AG09319 (cell line): ENCODE measurements around the gene ACVRL1.

Source experiments
- DNase-seq: peaks from one replicate; pipeline ENCODE4 v3.0.0-alpha.2; 2010; ENCODE audit warnings: low read depth; ENCODE audit errors: extremely low read depth
- TF ChIP-seq, protein P1 (sequence below): IDR thresholded peaks from 2 replicates; pipeline ENCODE4 v1.5.1; 2011; ENCODE audit warnings: low read depth, mild to moderate bottlenecking, inconsistent platforms, low read length, moderate library complexity

Gene ACVRL1

DNA sequence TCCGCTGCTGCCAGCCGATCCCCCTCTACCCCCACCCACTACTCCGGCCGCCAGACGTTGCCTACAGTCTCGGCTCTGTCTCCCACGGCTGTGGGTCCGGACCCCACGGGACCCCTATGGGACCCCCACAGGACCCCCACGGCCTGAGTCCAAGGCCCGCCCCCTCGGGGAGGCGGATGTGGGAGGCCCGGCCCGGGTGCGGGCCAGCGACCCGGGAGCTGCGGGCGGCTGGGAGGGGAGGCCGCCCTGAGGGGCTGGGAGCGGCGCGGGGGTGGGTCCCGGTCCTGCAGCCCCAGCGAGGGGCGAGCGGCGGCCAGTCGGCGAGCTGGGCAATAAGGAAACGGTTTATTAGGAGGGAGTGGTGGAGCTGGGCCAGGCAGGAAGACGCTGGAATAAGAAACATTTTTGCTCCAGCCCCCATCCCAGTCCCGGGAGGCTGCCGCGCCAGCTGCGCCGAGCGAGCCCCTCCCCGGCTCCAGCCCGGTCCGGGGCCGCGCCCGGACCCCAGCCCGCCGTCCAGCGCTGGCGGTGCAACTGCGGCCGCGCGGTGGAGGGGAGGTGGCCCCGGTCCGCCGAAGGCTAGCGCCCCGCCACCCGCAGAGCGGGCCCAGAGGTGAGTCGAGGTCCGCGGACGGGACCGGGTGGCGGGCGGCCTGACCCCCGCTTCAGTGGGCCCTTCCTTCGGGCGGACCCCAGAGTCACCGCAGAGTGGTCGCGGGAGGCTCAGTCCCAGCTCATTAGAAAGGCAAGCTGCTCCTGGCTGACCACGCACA, at the start of gene ACVRL1:
Gene ACVRL1, plus strand, starts transcription at position 422 of the 773 bp plus-strand sequence. CDS start 4,971 bp downstream, outside the sequence.
- DNase-seq: no peak
- TF ChIP-seq, protein P1, sequence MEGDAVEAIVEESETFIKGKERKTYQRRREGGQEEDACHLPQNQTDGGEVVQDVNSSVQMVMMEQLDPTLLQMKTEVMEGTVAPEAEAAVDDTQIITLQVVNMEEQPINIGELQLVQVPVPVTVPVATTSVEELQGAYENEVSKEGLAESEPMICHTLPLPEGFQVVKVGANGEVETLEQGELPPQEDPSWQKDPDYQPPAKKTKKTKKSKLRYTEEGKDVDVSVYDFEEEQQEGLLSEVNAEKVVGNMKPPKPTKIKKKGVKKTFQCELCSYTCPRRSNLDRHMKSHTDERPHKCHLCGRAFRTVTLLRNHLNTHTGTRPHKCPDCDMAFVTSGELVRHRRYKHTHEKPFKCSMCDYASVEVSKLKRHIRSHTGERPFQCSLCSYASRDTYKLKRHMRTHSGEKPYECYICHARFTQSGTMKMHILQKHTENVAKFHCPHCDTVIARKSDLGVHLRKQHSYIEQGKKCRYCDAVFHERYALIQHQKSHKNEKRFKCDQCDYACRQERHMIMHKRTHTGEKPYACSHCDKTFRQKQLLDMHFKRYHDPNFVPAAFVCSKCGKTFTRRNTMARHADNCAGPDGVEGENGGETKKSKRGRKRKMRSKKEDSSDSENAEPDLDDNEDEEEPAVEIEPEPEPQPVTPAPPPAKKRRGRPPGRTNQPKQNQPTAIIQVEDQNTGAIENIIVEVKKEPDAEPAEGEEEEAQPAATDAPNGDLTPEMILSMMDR: no peak

- DNase-seq: no peak
- TF ChIP-seq, protein P1: no peak
Observed at GRCh38 chr12:51860986-51861385, 46.3 kb upstream of the ACVRL1 start.

GRCh38 chr12:51862947-51863346, 44.4 kb upstream of the ACVRL1 start:
- DNase-seq: no peak
- TF ChIP-seq, protein P1: no peak

- no peak for DNase-seq
- TF ChIP-seq, protein P1: no peak
Observed at GRCh38 chr12:51863363-51863932, 43.9 kb upstream of the ACVRL1 start.

DNA sequence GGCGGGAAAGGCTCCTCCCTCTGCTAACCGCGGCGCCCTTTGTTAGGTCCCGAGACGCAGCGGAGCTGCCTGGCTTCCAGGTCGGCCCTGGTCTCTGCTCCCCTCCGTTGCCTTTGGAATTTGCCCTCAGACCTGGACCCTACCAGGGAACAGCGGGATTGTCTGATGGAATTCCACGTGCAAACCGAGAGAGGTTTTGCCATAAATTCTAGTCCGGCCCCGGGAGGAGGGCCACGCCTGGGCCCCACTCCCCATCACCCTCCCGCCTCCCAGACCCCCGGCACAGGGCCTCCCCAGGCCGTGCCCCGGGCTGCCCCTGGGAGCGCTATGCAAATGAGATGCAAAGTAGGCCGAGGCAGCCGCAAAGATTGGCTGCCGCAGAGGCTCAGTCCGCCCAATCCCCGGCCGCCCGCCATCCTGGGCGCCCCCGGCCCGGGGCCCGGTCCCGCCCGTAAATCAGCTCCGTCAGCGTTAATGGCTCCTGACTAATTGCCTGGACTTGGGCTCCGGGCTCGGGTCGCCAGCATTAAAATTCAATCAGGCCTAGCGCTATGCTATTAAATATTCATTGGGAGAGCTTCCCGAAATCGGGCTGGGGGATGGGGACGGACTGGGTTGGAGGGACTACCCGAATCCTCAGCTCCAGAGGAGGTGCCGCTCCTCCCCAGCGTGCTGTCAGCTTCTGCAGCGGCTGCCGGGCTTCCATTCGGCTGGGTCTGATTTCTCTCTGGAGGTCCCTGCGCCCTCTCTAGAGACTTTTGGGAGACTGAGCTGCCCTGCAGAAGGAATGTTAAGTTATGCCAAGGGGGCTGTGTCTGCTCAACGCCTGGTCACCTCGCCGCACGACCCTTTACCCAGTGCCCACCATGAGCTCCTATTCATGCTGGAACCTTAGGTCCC, 43.1 kb upstream of the ACVRL1 start:
- no peak for DNase-seq
- TF ChIP-seq, protein P1: no peak

DNA sequence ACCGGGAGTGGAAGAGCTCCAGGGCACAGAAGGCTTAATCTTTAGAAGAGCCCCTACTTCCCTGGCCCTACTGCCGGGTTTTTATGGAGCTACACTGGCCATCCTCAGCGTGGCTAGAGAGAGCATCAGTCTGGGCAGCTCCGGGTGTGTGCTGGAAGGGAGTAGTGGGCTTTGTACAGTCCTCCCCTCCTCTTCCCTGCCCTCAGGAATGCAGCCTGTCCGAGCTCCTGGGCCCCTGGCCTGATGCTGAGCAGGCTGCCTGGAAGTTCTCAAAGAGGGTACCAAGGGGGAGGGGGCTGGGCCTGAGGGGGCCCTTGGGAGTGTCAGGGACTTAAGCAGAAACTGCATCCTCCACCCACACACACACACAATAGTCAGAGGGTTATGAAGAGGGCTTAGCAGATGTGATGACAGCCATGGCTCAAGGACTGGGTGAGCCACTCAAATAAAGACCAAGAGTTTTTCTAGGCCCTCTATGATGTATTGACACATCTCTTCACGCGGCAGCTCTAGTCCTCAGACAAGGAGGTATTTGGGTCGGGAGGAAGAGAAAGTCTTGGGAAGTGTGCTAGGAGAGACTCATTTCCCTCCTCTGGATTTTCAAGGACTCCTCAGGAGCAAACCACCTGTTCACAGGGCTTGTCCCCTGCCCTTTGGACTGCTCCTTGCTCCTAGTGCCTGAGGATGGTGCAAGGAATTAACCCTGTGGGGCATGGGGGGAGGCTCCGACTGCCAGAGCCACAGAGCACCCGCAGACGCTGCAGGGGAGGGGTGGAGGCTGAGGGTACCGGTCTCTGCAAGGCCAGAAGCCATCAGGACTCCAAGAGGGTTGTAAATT, 42.3 kb upstream of the ACVRL1 start:
- DNase-seq: no peak
- TF ChIP-seq, protein P1: no peak
